HG02852 (cell line): ENCODE measurements around the gene FNIP2.
"Not testable (repeated sequence)": the region's sequence is repeated elsewhere in the genome, so short reads cannot be mapped to it uniquely, and the experiment has no call there.

Source experiments
- ATAC-seq: cut with Tn5 transposase; IDR thresholded peaks from one replicate; pipeline ENCODE4 v1.9.1; 2021; ENCODE audit warnings: mild to moderate bottlenecking, moderate library complexity; ENCODE audit not compliant: unreplicated experiment

Gene FNIP2

GRCh38 chr4:158945529-158946108 is 176.8 kb downstream of the FNIP2 start:
- ATAC-seq = no peak

GRCh38 chr4:158946825-158947224 is 178.0 kb downstream of the FNIP2 start:
- no peak for ATAC-seq

GRCh38 chr4:158948071-158948470 is 179.2 kb downstream of the FNIP2 start:
- ATAC-seq = no peak

- peak; percentile 44 for ATAC-seq
These were observed 180.3 kb downstream of the FNIP2 start for GRCh38 chr4:158949099-158949498.

- ATAC-seq = not testable (repeated sequence)
These were observed 183.5 kb downstream of the FNIP2 start for GRCh38 chr4:158952221-158952774.

GRCh38 chr4:158956345-158956744 is 187.5 kb downstream of the FNIP2 start:
- ATAC-seq = not testable (repeated sequence)

GRCh38 chr4:158956918-158957317 is 188.1 kb downstream of the FNIP2 start:
- ATAC-seq = not testable (repeated sequence)
